Measurements from ENCODE around the gene CEP97.

- TF ChIP-seq CTCF (IDR thresholded peaks at IDR 0.05) (no peak), EP300 (IDR thresholded peaks at IDR 0.05; ENCODE audit: low read depth) (no peak)
Observed at GRCh38 chr3:101725890-101726275, 1.5 kb downstream of the CEP97 start.
